Neural progenitor cell (in vitro differentiated cells): ENCODE results near the gene ATP6V1B1. TPM values are rescaled to one million over a fixed set of nuclear protein-coding genes. Genes with fewer than 3 reads are reported as not detected.
A peak's percentile ranks its signal among the peaks of the same experiment; 100 is the strongest.

Source experiments
- DNase-seq: peaks from one replicate; pipeline ENCODE4 v3.0.0-alpha.2; 2016; ENCODE audit warnings: low spot score
- H2AFZ ChIP-seq: fragments of 200-600 bp; sonication (generic); replicated peaks from 2 replicates; pipeline ENCODE4 v1.6.1; 2016; ENCODE audit warnings: antibody characterized with exemption
- H3F3A ChIP-seq: fragments of 200-600 bp; sonication (generic); 2 replicates; pipeline ENCODE4 v1.6.1; 2016; ENCODE audit warnings: antibody characterized with exemption, low read depth
- H3K27ac ChIP-seq: fragments of 200-600 bp; sonication (generic); 2 replicates; pipeline ENCODE4 v1.5.1; 2016; ENCODE audit warnings: mild to moderate bottlenecking
- H3K27me3 ChIP-seq: fragments of 200-600 bp; sonication (generic); 2 replicates; pipeline ENCODE4 v1.6.1; 2016; ENCODE audit warnings: mild to moderate bottlenecking, moderate library complexity
- H3K36me3 ChIP-seq: fragments of 200-600 bp; sonication (generic); 2 replicates; pipeline ENCODE4 v1.5.1; 2016
- H3K4me1 ChIP-seq: fragments of 200-600 bp; sonication (generic); 2 replicates; pipeline ENCODE4 v1.6.1; 2016; ENCODE audit warnings: mixed run types
- H3K4me2 ChIP-seq: fragments of 200-600 bp; sonication (generic); 2 replicates; pipeline ENCODE4 v1.6.1; 2016
- H3K4me3 ChIP-seq: fragments of 200-600 bp; sonication (generic); 2 replicates; pipeline ENCODE4 v1.5.1; 2016
- H3K79me2 ChIP-seq: fragments of 200-600 bp; sonication (generic); 2 replicates; pipeline ENCODE4 v1.6.1; 2016; ENCODE audit warnings: low read depth
- H3K9ac ChIP-seq: fragments of 200-600 bp; sonication (generic); 2 replicates; pipeline ENCODE4 v1.6.1; 2016
- H3K9me3 ChIP-seq: fragments of 200-600 bp; sonication (generic); 2 replicates; pipeline ENCODE4 v1.5.1; 2016; ENCODE audit warnings: low read depth
- H4K20me1 ChIP-seq: fragments of 200-600 bp; sonication (generic); 2 replicates; pipeline ENCODE4 v1.6.1; 2016; ENCODE audit warnings: low read depth
- H3K27ac Mint-ChIP-seq: 3 replicates; pipeline ENCODE4 v1.8.0; 2021; ENCODE audit warnings: mixed read lengths
- H3K27me3 Mint-ChIP-seq: 2 replicates; pipeline ENCODE4 v1.8.0; 2022; ENCODE audit warnings: low read depth, mild to moderate bottlenecking, inconsistent platforms, moderate library complexity, mixed read lengths; ENCODE audit not compliant: insufficient read depth
- H3K36me3 Mint-ChIP-seq: 3 replicates; pipeline ENCODE4 v1.8.0; 2021; ENCODE audit warnings: mixed read lengths
- H3K4me1 Mint-ChIP-seq: 3 replicates; pipeline ENCODE4 v1.8.0; 2021; ENCODE audit warnings: mixed read lengths
- H3K4me3 Mint-ChIP-seq: 3 replicates; pipeline ENCODE4 v1.8.0; 2021; ENCODE audit warnings: mild to moderate bottlenecking, moderate library complexity, mixed read lengths
- H3K9me3 Mint-ChIP-seq: 3 replicates; pipeline ENCODE4 v1.8.0; 2020; ENCODE audit warnings: mixed read lengths
- CTCF ChIP-seq: fragments of 200-600 bp; sonication (generic); IDR thresholded peaks from 2 replicates; pipeline ENCODE4 v1.5.1; 2017; ENCODE audit warnings: antibody characterized with exemption, mild to moderate bottlenecking
- EZH2 ChIP-seq: fragments of 200-600 bp; sonication (generic); IDR thresholded peaks from 2 replicates; pipeline ENCODE4 v1.6.1; 2017; ENCODE audit warnings: antibody characterized with exemption, mild to moderate bottlenecking, moderate library complexity
- EZH2phosphoT487 ChIP-seq: fragments of 200-600 bp; sonication (generic); IDR thresholded peaks from 2 replicates; pipeline ENCODE4 v1.6.1; 2017; ENCODE audit warnings: antibody characterized with exemption
- total RNA-seq: library from RNA; depleted of rRNA; stranded (reverse); fragments of >200 nt; gene quantifications from 2 replicates; pipeline ENCODE4 v1.2.3, GENCODE V29; 2015; ENCODE audit warnings: low replicate concordance

ATP6V1B1 gene
- total RNA-seq, 1 donor from 2014 or later = 1.1 TPM

DNA sequence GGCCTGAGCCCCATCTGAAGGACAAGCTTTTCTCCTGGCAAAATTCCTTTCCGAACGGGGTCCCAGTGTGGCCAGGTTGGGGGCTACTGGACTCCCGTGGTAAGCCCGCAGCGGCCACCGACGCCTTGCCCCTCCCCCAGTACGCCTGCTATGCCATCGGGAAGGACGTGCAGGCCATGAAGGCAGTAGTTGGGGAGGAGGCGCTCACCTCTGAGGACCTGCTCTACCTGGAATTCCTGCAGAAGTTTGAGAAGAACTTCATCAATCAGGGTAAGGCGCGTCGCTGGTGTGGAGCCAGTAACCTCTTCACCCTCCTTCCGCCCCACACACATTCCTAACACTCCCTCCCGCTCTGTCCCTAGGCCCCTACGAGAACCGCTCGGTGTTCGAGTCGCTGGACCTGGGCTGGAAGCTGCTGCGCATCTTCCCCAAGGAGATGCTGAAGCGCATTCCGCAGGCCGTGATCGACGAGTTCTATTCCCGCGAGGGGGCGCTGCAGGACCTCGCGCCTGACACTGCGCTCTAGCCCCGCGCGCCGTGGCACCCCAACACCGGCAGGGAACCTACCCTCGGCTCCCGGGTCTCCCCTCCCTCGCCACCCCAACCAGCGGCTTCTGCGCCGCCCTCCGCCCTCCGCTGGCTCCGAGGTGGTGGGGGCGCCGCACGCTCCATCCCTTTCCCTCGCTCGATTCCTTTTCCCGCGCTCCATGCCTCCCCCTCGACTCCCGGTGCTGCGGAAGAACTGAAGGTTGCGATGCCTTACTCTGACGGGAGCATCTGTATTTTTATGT is 29.1 kb downstream of the ATP6V1B1 start:
- Histone ChIP-seq H4K20me1 (no peaks in the 10 kb centered on the region), H3K36me3 (no peaks in the 10 kb centered on the region), H3K4me1 (peaks cover 3% of the 10 kb centered on the region), H3K4me3 (peak overlapping the region; percentile 52), H3K4me2 (peak overlapping the region; percentile 82), H3K27me3 (peaks cover 100% of the 10 kb centered on the region), H3K9ac (no peak overlapping the region), H3K9me3 (no peaks in the 10 kb centered on the region), H3K27ac (no peak overlapping the region), H3K79me2 (no peaks in the 10 kb centered on the region), H3F3A (no peaks in the 10 kb centered on the region), H2AFZ (peak overlapping the region; percentile 93)
- peaks cover 8% of the 10 kb centered on the region for H3K4me1 Mint-ChIP-seq
- no peaks in the 10 kb centered on the region for H3K9me3 Mint-ChIP-seq
- no peaks in the 10 kb centered on the region for H3K36me3 Mint-ChIP-seq
- no peak overlapping the region for H3K27ac Mint-ChIP-seq
- peaks cover 41% of the 10 kb centered on the region for H3K27me3 Mint-ChIP-seq
- TF ChIP-seq CTCF (peak; percentile 89), EZH2phosphoT487 (no peak), EZH2 (peak; percentile 67)
- DNase-seq = peak; percentile 93
- peak overlapping the region; percentile 81 for H3K4me3 Mint-ChIP-seq

- Histone ChIP-seq H3K4me2 (peak overlapping the region; percentile 82), H3K79me2 (no peaks in the 10 kb centered on the region), H3F3A (no peaks in the 10 kb centered on the region), H3K27me3 (peaks cover 100% of the 10 kb centered on the region), H3K36me3 (no peaks in the 10 kb centered on the region), H3K27ac (no peak overlapping the region), H3K9me3 (no peaks in the 10 kb centered on the region), H3K4me1 (peaks cover 3% of the 10 kb centered on the region), H3K4me3 (no peak overlapping the region), H3K9ac (no peak overlapping the region), H4K20me1 (no peaks in the 10 kb centered on the region), H2AFZ (no peak overlapping the region)
- Mint-ChIP-seq H3K4me3 (peak overlapping the region; percentile 81), H3K9me3 (no peaks in the 10 kb centered on the region), H3K36me3 (no peaks in the 10 kb centered on the region), H3K4me1 (peaks cover 8% of the 10 kb centered on the region), H3K27me3 (peaks cover 41% of the 10 kb centered on the region), H3K27ac (no peak overlapping the region)
- TF ChIP-seq EZH2 (no peak), CTCF (no peak), EZH2phosphoT487 (no peak)
- no peak for DNase-seq
Observed at GRCh38 chr2:70965506-70965905, 29.8 kb downstream of the ATP6V1B1 start.

DNA sequence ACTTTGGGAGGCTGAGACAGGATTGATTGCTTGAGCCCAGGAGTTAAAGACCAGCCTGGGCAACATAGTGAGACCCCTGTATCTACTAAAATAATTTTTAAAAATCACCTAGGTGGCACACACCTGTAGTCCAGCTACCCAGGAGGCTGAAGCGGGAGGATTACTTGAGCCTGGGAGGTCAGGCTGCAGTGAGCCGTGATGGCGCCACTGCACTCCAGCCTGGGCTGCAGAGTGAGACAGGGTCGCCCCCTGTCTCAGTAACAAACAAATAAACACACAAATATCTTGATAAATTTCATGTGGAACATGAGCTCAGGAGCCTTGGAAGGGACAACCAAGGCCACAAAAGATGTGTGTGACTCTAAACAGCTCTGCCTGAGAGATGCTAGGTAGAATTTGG is 31.0 kb downstream of the ATP6V1B1 start:
- Histone ChIP-seq H3K4me2 (no peak overlapping the region), H2AFZ (no peak overlapping the region), H3F3A (no peaks in the 10 kb centered on the region), H3K27ac (no peak overlapping the region), H3K9ac (no peak overlapping the region), H3K4me1 (peaks cover 3% of the 10 kb centered on the region), H3K27me3 (peaks cover 100% of the 10 kb centered on the region), H3K36me3 (no peaks in the 10 kb centered on the region), H4K20me1 (no peaks in the 10 kb centered on the region), H3K4me3 (no peak overlapping the region), H3K9me3 (no peaks in the 10 kb centered on the region), H3K79me2 (no peaks in the 10 kb centered on the region)
- Mint-ChIP-seq H3K27ac (no peak overlapping the region), H3K36me3 (no peaks in the 10 kb centered on the region), H3K4me1 (peaks cover 5% of the 10 kb centered on the region), H3K4me3 (no peak overlapping the region), H3K9me3 (no peaks in the 10 kb centered on the region), H3K27me3 (peaks cover 41% of the 10 kb centered on the region)
- no peak for DNase-seq
- TF ChIP-seq CTCF (no peak), EZH2phosphoT487 (no peak), EZH2 (no peak)
